ENCODE measurements around the gene GPR155.

GRCh38 chr2:174527101-174527721 is 40.4 kb upstream of the GPR155 start:
- no peak for TF ChIP-seq CTCF (conservative IDR thresholded peaks at IDR 0.05; ENCODE audit: low read depth, low read length)
- TF ChIP-seq FOS (IDR thresholded peaks at IDR 0.05; ENCODE audit: low read depth, low read length) = no peak
- TF ChIP-seq POLR2A (IDR thresholded peaks at IDR 0.05; ENCODE audit: low read depth, low read length) = no peak
- no peak for TF ChIP-seq SMC3 (IDR thresholded peaks at IDR 0.05; ENCODE audit: low read depth, low read length)

Measured in IMR-90 (cell line).